ENCODE results near the gene NPC1L1.

DNA sequence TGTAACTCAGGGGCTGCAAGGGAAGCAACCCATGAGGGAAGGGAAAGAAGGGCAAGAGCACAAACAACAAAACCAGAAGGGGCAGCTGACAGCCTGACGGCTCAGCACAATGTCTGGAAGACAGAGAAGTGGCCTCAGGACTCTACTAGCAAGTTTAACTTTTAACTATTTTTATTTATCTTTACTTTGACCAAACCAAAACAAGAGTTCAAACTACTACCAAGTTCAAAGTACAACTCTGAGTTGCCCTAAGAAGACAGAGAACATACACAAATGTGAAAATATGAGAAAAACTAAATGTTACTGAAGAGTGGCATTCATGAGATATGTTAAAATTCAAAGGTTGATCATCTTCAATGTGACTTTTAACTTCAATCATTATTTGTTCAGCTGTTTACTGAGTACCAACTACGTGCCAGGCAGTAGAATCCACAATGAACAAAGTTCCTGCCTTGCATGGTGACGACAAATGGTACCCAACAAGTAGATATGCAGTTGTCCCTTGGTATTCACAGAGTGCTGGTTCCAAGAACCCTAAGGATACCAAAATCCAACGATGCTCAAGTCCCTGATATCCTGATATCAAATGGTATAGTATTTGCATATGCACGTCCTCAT lies 70.4 kb downstream of the NPC1L1 start:
- TF ChIP-seq, protein P1, sequence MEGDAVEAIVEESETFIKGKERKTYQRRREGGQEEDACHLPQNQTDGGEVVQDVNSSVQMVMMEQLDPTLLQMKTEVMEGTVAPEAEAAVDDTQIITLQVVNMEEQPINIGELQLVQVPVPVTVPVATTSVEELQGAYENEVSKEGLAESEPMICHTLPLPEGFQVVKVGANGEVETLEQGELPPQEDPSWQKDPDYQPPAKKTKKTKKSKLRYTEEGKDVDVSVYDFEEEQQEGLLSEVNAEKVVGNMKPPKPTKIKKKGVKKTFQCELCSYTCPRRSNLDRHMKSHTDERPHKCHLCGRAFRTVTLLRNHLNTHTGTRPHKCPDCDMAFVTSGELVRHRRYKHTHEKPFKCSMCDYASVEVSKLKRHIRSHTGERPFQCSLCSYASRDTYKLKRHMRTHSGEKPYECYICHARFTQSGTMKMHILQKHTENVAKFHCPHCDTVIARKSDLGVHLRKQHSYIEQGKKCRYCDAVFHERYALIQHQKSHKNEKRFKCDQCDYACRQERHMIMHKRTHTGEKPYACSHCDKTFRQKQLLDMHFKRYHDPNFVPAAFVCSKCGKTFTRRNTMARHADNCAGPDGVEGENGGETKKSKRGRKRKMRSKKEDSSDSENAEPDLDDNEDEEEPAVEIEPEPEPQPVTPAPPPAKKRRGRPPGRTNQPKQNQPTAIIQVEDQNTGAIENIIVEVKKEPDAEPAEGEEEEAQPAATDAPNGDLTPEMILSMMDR (IDR thresholded peaks at IDR 0.05), result no peak
- TF ChIP-seq POLR2A (IDR thresholded peaks at IDR 0.05), result no peak
- no peak for TF ChIP-seq EP300 (IDR thresholded peaks at IDR 0.05)
